Measurements from ENCODE around the gene IRAK3.
"Not testable (repeated sequence)": the region's sequence is repeated elsewhere in the genome, so short reads cannot be mapped to it uniquely, and the experiment has no call there.

IRAK3 gene

GRCh38 chr12:66203820-66204219 is 14.8 kb downstream of the IRAK3 start:
- H3K4me3 ChIP-seq (ENCODE audit: low read depth in 1 of 5, low read length in 5 of 5) = no peak overlapping the region
- H3K27ac ChIP-seq (ENCODE audit: low read depth, low read length) = no peak overlapping the region
- no peak overlapping the region for H3K9ac ChIP-seq (ENCODE audit: low read length in 5 of 5)
- H3K27me3 ChIP-seq (ENCODE audit: control insufficient read depth in 5 of 5, insufficient read depth in 4 of 5, low read length in 5 of 5) = no peaks in the 10 kb centered on the region
- H3K9me3 ChIP-seq (ENCODE audit: control insufficient read depth in 5 of 5, low read length in 5 of 5) = peaks cover 0 to 4% (median 3%) of the 10 kb centered on the region in 5 donors
- H3K4me1 ChIP-seq (ENCODE audit: control insufficient read depth in 5 of 5, insufficient read depth in 5 of 5, low read length in 5 of 5) = peaks cover 0 to 7% (median 5%) of the 10 kb centered on the region in 5 donors
- H3K36me3 ChIP-seq (ENCODE audit: control insufficient read depth in 5 of 5, insufficient read depth in 5 of 5, low read length in 5 of 5) = peaks cover 0 to 5% (median 0%) of the 10 kb centered on the region in 5 donors

- Histone ChIP-seq H3K36me3 (ENCODE audit: control insufficient read depth in 5 of 5, insufficient read depth in 5 of 5, low read length in 5 of 5) (peaks cover 0 to 5% (median 4%) of the 10 kb centered on the region in 5 donors), H3K4me1 (ENCODE audit: control insufficient read depth in 5 of 5, insufficient read depth in 5 of 5, low read length in 5 of 5) (peaks cover 0 to 3% (median 0%) of the 10 kb centered on the region in 5 donors), H3K27me3 (ENCODE audit: control insufficient read depth in 5 of 5, insufficient read depth in 4 of 5, low read length in 5 of 5) (no peaks in the 10 kb centered on the region), H3K9ac (ENCODE audit: low read length in 5 of 5) (no peak overlapping the region), H3K27ac (ENCODE audit: low read depth, low read length) (no peak overlapping the region), H3K9me3 (ENCODE audit: control insufficient read depth in 5 of 5, low read length in 5 of 5) (no peaks in the 10 kb centered on the region), H3K4me3 (ENCODE audit: low read depth in 1 of 5, low read length in 5 of 5) (no peak overlapping the region)
Measured at GRCh38 chr12:66206141-66206540, 17.1 kb downstream of the IRAK3 start.

GRCh38 chr12:66210840-66211239 is 21.8 kb downstream of the IRAK3 start:
- no peak overlapping the region for H3K27ac ChIP-seq (ENCODE audit: low read depth, low read length)
- H3K9me3 ChIP-seq (ENCODE audit: control insufficient read depth in 5 of 5, low read length in 5 of 5) = no peaks in the 10 kb centered on the region
- no peak overlapping the region for H3K4me3 ChIP-seq (ENCODE audit: low read depth in 1 of 5, low read length in 5 of 5)
- H3K27me3 ChIP-seq (ENCODE audit: control insufficient read depth in 5 of 5, insufficient read depth in 4 of 5, low read length in 5 of 5) = no peaks in the 10 kb centered on the region
- no peak overlapping the region for H3K9ac ChIP-seq (ENCODE audit: low read length in 5 of 5)
- H3K4me1 ChIP-seq (ENCODE audit: control insufficient read depth in 5 of 5, insufficient read depth in 5 of 5, low read length in 5 of 5) = peaks cover 0 to 4% (median 0%) of the 10 kb centered on the region in 5 donors
- peaks cover 0 to 13% (median 6%) of the 10 kb centered on the region in 5 donors for H3K36me3 ChIP-seq (ENCODE audit: control insufficient read depth in 5 of 5, insufficient read depth in 5 of 5, low read length in 5 of 5)

GRCh38 chr12:66211573-66211972 is 22.6 kb downstream of the IRAK3 start:
- H3K9me3 ChIP-seq (ENCODE audit: control insufficient read depth in 5 of 5, low read length in 5 of 5); H3K9ac ChIP-seq (ENCODE audit: low read length in 5 of 5); H3K27ac ChIP-seq (ENCODE audit: low read depth, low read length); H3K4me1 ChIP-seq (ENCODE audit: control insufficient read depth in 5 of 5, insufficient read depth in 5 of 5, low read length in 5 of 5); H3K27me3 ChIP-seq (ENCODE audit: control insufficient read depth in 5 of 5, insufficient read depth in 4 of 5, low read length in 5 of 5); H3K4me3 ChIP-seq (ENCODE audit: low read depth in 1 of 5, low read length in 5 of 5): not testable (repeated sequence)
- H3K36me3 ChIP-seq (ENCODE audit: control insufficient read depth in 5 of 5, insufficient read depth in 5 of 5, low read length in 5 of 5) = peaks cover 0 to 13% (median 6%) of the 10 kb centered on the region in 5 donors

- H3K4me1 ChIP-seq (ENCODE audit: control insufficient read depth in 5 of 5, insufficient read depth in 5 of 5, low read length in 5 of 5); H3K9me3 ChIP-seq (ENCODE audit: control insufficient read depth in 5 of 5, low read length in 5 of 5); H3K4me3 ChIP-seq (ENCODE audit: low read depth in 1 of 5, low read length in 5 of 5); H3K27me3 ChIP-seq (ENCODE audit: control insufficient read depth in 5 of 5, insufficient read depth in 4 of 5, low read length in 5 of 5); H3K9ac ChIP-seq (ENCODE audit: low read length in 5 of 5); H3K27ac ChIP-seq (ENCODE audit: low read depth, low read length): not testable (repeated sequence)
- H3K36me3 ChIP-seq (ENCODE audit: control insufficient read depth in 5 of 5, insufficient read depth in 5 of 5, low read length in 5 of 5) = peaks cover 4 to 13% (median 6%) of the 10 kb centered on the region in 5 donors
Measured at GRCh38 chr12:66213011-66213410, 24.0 kb downstream of the IRAK3 start.

GRCh38 chr12:66217342-66217917 is 28.4 kb downstream of the IRAK3 start:
- H3K36me3 ChIP-seq (ENCODE audit: control insufficient read depth in 5 of 5, insufficient read depth in 5 of 5, low read length in 5 of 5) = peaks cover 4 to 18% (median 7%) of the 10 kb centered on the region in 5 donors
- H3K27ac ChIP-seq (ENCODE audit: low read depth, low read length) = no peak overlapping the region
- H3K4me1 ChIP-seq (ENCODE audit: control insufficient read depth in 5 of 5, insufficient read depth in 5 of 5, low read length in 5 of 5) = no peaks in the 10 kb centered on the region
- no peak overlapping the region for H3K4me3 ChIP-seq (ENCODE audit: low read depth in 1 of 5, low read length in 5 of 5)
- no peaks in the 10 kb centered on the region for H3K27me3 ChIP-seq (ENCODE audit: control insufficient read depth in 5 of 5, insufficient read depth in 4 of 5, low read length in 5 of 5)
- peaks cover 0 to 4% (median 3%) of the 10 kb centered on the region in 5 donors for H3K9me3 ChIP-seq (ENCODE audit: control insufficient read depth in 5 of 5, low read length in 5 of 5)
- no peak overlapping the region for H3K9ac ChIP-seq (ENCODE audit: low read length in 5 of 5)

GRCh38 chr12:66228462-66228861 is 39.4 kb downstream of the IRAK3 start:
- no peak overlapping the region for H3K9ac ChIP-seq (ENCODE audit: low read length in 5 of 5)

GRCh38 chr12:66232263-66232662 is 43.2 kb downstream of the IRAK3 start:
- no peaks in the 10 kb centered on the region for H3K27me3 ChIP-seq (ENCODE audit: control insufficient read depth in 5 of 5, insufficient read depth in 4 of 5, low read length in 5 of 5)
- H3K4me3 ChIP-seq (ENCODE audit: low read depth in 1 of 5, low read length in 5 of 5) = no peak overlapping the region
- H3K9ac ChIP-seq (ENCODE audit: low read length in 5 of 5) = no peak overlapping the region
- H3K27ac ChIP-seq (ENCODE audit: low read depth, low read length) = no peak overlapping the region
- H3K36me3 ChIP-seq (ENCODE audit: control insufficient read depth in 5 of 5, insufficient read depth in 5 of 5, low read length in 5 of 5) = peaks cover 3 to 15% (median 10%) of the 10 kb centered on the region in 5 donors
- no peaks in the 10 kb centered on the region for H3K9me3 ChIP-seq (ENCODE audit: control insufficient read depth in 5 of 5, low read length in 5 of 5)
- H3K4me1 ChIP-seq (ENCODE audit: control insufficient read depth in 5 of 5, insufficient read depth in 5 of 5, low read length in 5 of 5) = peaks cover 0 to 15% (median 6%) of the 10 kb centered on the region in 5 donors

More at GRCh38 chr12:66228462-66228861, 39.4 kb downstream of the IRAK3 start:
- Histone ChIP-seq H3K4me3 (ENCODE audit: low read depth in 1 of 5, low read length in 5 of 5) (no peak overlapping the region), H3K4me1 (ENCODE audit: control insufficient read depth in 5 of 5, insufficient read depth in 5 of 5, low read length in 5 of 5) (no peaks in the 10 kb centered on the region), H3K9me3 (ENCODE audit: control insufficient read depth in 5 of 5, low read length in 5 of 5) (no peaks in the 10 kb centered on the region), H3K27ac (ENCODE audit: low read depth, low read length) (no peak overlapping the region), H3K27me3 (ENCODE audit: control insufficient read depth in 5 of 5, insufficient read depth in 4 of 5, low read length in 5 of 5) (no peaks in the 10 kb centered on the region), H3K36me3 (ENCODE audit: control insufficient read depth in 5 of 5, insufficient read depth in 5 of 5, low read length in 5 of 5) (peaks cover 7 to 27% (median 16%) of the 10 kb centered on the region in 5 donors)

- not testable (repeated sequence) for H3K27me3 ChIP-seq (ENCODE audit: control insufficient read depth in 5 of 5, insufficient read depth in 4 of 5, low read length in 5 of 5); H3K9ac ChIP-seq (ENCODE audit: low read length in 5 of 5); H3K9me3 ChIP-seq (ENCODE audit: control insufficient read depth in 5 of 5, low read length in 5 of 5)
- Histone ChIP-seq H3K4me3 (ENCODE audit: low read depth in 1 of 5, low read length in 5 of 5) (peak overlapping the region in 1 of 5 donors; percentile 67), H3K36me3 (ENCODE audit: control insufficient read depth in 5 of 5, insufficient read depth in 5 of 5, low read length in 5 of 5) (peaks cover 3 to 15% (median 9%) of the 10 kb centered on the region in 5 donors), H3K4me1 (ENCODE audit: control insufficient read depth in 5 of 5, insufficient read depth in 5 of 5, low read length in 5 of 5) (peaks cover 0 to 19% (median 6%) of the 10 kb centered on the region in 5 donors), H3K27ac (ENCODE audit: low read depth, low read length) (peak overlapping the region; percentile 13)
Measured at GRCh38 chr12:66234037-66234693, 45.2 kb downstream of the IRAK3 start.

GRCh38 chr12:66234773-66235625 is 46.0 kb downstream of the IRAK3 start:
- Histone ChIP-seq H3K27ac (ENCODE audit: low read depth, low read length) (peak overlapping the region; percentile 43), H3K4me1 (ENCODE audit: control insufficient read depth in 5 of 5, insufficient read depth in 5 of 5, low read length in 5 of 5) (peaks cover 0 to 26% (median 11%) of the 10 kb centered on the region in 5 donors), H3K9ac (ENCODE audit: low read length in 5 of 5) (peak overlapping the region in 3 of 5 donors; percentile 29 to 69 (median 62)), H3K4me3 (ENCODE audit: low read depth in 1 of 5, low read length in 5 of 5) (peak overlapping the region; percentile 57 to 67 (median 61))
- H3K36me3 ChIP-seq (ENCODE audit: control insufficient read depth in 5 of 5, insufficient read depth in 5 of 5, low read length in 5 of 5); H3K27me3 ChIP-seq (ENCODE audit: control insufficient read depth in 5 of 5, insufficient read depth in 4 of 5, low read length in 5 of 5); H3K9me3 ChIP-seq (ENCODE audit: control insufficient read depth in 5 of 5, low read length in 5 of 5): not testable (repeated sequence)

Measured in subcutaneous abdominal adipose tissue (tissue), 5 donors.